Gastroesophageal sphincter (tissue), 4 donors: ENCODE results near the gene LRRC3. TPM values are rescaled to one million over a fixed set of nuclear protein-coding genes. Genes with fewer than 3 reads are reported as not detected.

Experiments
- ATAC-seq: fragments of 150-250 bp; one replicate; pipeline ENCODE4 v1.9.1; 2016; ENCODE audit warnings: mild to moderate bottlenecking, moderate library complexity
- H3K27ac ChIP-seq, 4 donors: fragments of 200-600 bp; sonication (generic) in 3 of 4; 1 replicate in 3 of 4; 2 replicates in 1 of 4; pipeline ENCODE4 v1.5.1; 2016 to 2019
- H3K27me3 ChIP-seq: fragments of 200-600 bp; sonication (generic); one replicate; pipeline ENCODE4 v1.5.1; 2019
- H3K36me3 ChIP-seq, 2 donors: fragments of 200-600 bp; sonication (generic); one replicate each; pipeline ENCODE4 v1.5.1; 2019; ENCODE audit warnings: control low read depth in 1 of 2
- H3K4me1 ChIP-seq, 3 donors: fragments of 200-600 bp; sonication (generic); 1 replicate in 2 of 3; 2 replicates in 1 of 3; pipeline ENCODE4 v1.5.1; 2016 to 2019; ENCODE audit warnings: control low read depth in 2 of 3
- H3K4me3 ChIP-seq, 2 donors: fragments of 200-600 bp; sonication (generic); one replicate each; pipeline ENCODE4 v1.5.1; 2019; ENCODE audit warnings: mild to moderate bottlenecking in 1 of 2, moderate library complexity in 1 of 2
- H3K9me3 ChIP-seq, 3 donors: fragments of 200-600 bp; sonication (generic); one replicate each; pipeline ENCODE4 v1.5.1; 2017 to 2019; ENCODE audit warnings: control low read depth in 2 of 3
- EP300 ChIP-seq: sonication (generic); formaldehyde crosslinking; IDR thresholded peaks from one replicate; pipeline ENCODE4 v1.6.1; 2017; ENCODE audit warnings: antibody characterized with exemption, mild to moderate bottlenecking
- POLR2A ChIP-seq, 2 donors: fragments of 450-650 bp; IDR thresholded peaks; one replicate each; pipeline ENCODE4 v1.6.1; 2017; ENCODE audit warnings: antibody characterized with exemption in 2 of 2, mild to moderate bottlenecking in 2 of 2, moderate library complexity in 1 of 2
- POLR2AphosphoS5 ChIP-seq: sonication (generic); formaldehyde crosslinking; IDR thresholded peaks from one replicate; pipeline ENCODE4 v1.6.1; 2017; ENCODE audit warnings: antibody characterized with exemption
- WGBS, 2 donors: methylation state at CpG; one replicate each; pipeline ENCODE4 v1.1.5; 2018; ENCODE audit warnings: low coverage in 1 of 2; 5-methylcytosine and 5-hydroxymethylcytosine counted together
- total RNA-seq, 4 donors: library from RNA; depleted of rRNA; stranded (reverse); fragments of >200 nt; gene quantifications; one replicate each; pipeline ENCODE4 v1.1.0, GENCODE V29; 2016
- TF ChIP-seq, protein P1 (sequence below), 4 experiments: fragments of 200-600 bp in 2 of 4; fragments of 450-650 bp in 2 of 4; sonication (generic) in 1 of 4; IDR thresholded peaks; one replicate each; pipeline ENCODE4 v1.5.1; 2017 to 2019; ENCODE audit warnings: antibody characterized with exemption in 4 of 4, mild to moderate bottlenecking in 2 of 4, moderate library complexity in 2 of 4

LRRC3 gene
- total RNA-seq, 4 donors from 2014 or later = 2.7 to 8.3 (median 6.7) TPM

DNA sequence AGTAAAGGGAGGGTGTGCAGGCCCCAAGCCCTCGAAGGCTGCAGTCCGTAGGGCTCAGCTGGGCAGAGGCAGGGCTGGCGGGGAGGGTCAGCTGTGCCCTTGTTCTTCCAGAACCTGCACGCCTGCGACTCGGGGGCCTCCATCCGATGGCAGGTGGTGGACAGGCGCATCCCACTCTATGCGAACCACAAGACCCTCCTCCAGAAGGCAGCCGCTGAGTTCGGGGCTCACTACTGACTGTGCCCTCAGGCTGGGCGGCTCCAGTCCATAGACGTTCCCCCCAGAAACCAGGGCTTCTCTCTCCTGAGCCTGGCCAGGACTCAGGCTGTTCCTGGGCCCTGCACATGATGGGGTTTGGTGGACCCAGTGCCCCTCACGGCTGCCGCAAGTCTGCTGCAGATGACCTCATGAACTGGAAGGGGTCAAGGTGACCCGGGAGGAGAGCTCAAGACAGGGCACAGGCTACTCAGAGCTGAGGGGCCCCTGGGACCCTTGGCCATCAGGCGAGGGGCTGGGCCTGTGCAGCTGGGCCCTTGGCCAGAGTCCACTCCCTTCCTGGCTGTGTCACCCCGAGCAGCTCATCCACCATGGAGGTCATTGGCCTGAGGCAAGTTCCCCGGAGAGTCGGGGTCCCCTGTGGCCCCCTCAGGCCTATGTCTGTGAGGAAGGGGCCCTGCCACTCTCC lies 13.6 kb upstream of the LRRC3 start:
- no peak overlapping the region for H3K27ac ChIP-seq
- H3K27me3 ChIP-seq = peaks cover 30% of the 10 kb centered on the region
- ATAC-seq = no peak
- TF ChIP-seq POLR2A (IDR thresholded peaks at IDR 0.05) (no peak), POLR2AphosphoS5 (no peak), EP300 (no peak)
- TF ChIP-seq, protein P1, sequence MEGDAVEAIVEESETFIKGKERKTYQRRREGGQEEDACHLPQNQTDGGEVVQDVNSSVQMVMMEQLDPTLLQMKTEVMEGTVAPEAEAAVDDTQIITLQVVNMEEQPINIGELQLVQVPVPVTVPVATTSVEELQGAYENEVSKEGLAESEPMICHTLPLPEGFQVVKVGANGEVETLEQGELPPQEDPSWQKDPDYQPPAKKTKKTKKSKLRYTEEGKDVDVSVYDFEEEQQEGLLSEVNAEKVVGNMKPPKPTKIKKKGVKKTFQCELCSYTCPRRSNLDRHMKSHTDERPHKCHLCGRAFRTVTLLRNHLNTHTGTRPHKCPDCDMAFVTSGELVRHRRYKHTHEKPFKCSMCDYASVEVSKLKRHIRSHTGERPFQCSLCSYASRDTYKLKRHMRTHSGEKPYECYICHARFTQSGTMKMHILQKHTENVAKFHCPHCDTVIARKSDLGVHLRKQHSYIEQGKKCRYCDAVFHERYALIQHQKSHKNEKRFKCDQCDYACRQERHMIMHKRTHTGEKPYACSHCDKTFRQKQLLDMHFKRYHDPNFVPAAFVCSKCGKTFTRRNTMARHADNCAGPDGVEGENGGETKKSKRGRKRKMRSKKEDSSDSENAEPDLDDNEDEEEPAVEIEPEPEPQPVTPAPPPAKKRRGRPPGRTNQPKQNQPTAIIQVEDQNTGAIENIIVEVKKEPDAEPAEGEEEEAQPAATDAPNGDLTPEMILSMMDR (IDR thresholded peaks at IDR 0.05) = no peak
- no CpG with 5 or more reads among the region's 20 CpGs for WGBS, 2 donors
- H3K4me1 ChIP-seq = peaks cover 0 to 22% (median 0%) of the 10 kb centered on the region in 3 donors
- no peaks in the 10 kb centered on the region for H3K36me3 ChIP-seq
- H3K4me3 ChIP-seq = no peak overlapping the region
- H3K9me3 ChIP-seq = peaks cover 0 to 5% (median 0%) of the 10 kb centered on the region in 3 donors

DNA sequence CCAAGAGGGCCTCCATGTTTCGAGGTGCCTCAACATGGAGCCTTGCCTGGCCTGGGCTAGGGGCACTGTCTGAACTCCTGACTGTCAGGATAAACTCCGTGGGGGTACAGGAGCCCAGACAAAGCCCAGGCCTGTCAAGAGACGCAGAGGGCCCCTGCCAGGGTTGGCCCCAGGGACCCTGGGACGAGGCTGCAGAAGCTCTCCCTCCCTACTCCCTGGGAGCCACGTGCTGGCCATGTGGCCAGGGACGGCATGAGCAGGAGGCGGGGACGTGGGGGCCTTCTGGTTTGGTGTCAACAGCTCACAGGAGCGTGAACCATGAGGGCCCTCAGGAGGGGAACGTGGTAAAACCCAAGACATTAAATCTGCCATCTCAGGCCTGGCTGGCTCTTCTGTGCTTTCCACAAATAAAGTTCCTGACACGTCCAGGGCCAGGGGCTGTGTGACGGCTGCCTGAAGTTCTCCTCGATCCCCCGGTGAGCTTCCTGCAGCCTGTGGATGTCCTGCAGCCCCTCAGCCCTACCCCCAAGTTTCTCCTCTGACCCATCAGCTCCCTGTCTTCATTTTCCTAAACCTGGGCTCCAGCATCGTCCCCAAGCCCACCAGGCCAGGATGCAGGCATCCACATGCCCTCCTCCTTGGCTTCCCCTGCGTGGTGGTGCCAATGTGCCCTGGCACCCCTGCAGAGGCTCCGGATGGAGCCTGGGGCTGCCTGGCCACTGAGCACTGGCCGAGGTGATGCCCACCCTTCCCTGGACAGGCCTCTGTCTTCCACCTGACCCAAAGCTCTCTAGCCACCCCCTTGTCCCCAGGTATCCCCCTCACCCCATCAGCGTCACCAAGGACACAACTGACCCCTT lies 12.8 kb upstream of the LRRC3 start:
- H3K27ac ChIP-seq = no peak overlapping the region
- H3K36me3 ChIP-seq = no peaks in the 10 kb centered on the region
- H3K27me3 ChIP-seq = peaks cover 30% of the 10 kb centered on the region
- H3K4me3 ChIP-seq = no peak overlapping the region
- TF ChIP-seq EP300 = no peak
- no peak for TF ChIP-seq POLR2AphosphoS5
- no peak for TF ChIP-seq POLR2A (IDR thresholded peaks at IDR 0.05)
- TF ChIP-seq, protein P1 (IDR thresholded peaks at IDR 0.05) = no peak
- peaks cover 0 to 5% (median 0%) of the 10 kb centered on the region in 3 donors for H3K9me3 ChIP-seq
- ATAC-seq = no peak
- H3K4me1 ChIP-seq = peaks cover 0 to 21% (median 0%) of the 10 kb centered on the region in 3 donors
- WGBS, 2 donors = 93 to 94% methylated on average over 4 to 5 of the region's 19 CpGs

DNA sequence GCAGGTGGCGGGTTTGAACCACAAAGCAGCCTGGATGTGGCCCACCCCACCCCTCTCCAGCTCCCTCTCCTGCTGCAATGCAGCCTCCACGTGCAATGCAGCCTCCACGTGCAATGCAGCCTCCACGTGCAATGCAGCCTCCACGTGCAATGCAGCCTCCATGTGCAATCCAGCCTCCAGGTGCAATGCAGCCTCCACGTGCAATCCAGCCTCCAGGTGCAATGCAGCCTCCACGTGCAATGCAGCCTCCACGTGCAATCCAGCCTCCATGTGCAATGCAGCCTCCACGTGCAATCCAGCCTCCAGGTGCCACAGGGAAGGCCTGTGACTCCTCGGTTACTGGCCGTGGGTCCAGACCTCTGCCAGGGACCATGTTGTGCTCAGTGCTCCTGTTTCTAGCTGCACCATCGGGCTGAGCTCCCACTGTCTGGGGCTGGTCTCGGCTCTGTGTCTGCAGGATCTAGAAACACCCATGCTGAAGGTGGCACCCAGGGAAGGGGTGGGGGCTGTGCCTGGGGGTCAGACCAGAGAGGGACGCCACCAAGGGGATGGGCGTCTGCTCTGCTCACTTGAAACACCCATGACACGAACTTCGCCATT lies 11.9 kb upstream of the LRRC3 start:
- Histone ChIP-seq H3K27me3 (peaks cover 35% of the 10 kb centered on the region), H3K9me3 (peaks cover 0 to 5% (median 0%) of the 10 kb centered on the region in 3 donors), H3K4me1 (peaks cover 0 to 12% (median 0%) of the 10 kb centered on the region in 3 donors), H3K36me3 (no peaks in the 10 kb centered on the region), H3K27ac (no peak overlapping the region), H3K4me3 (no peak overlapping the region)
- ATAC-seq = no peak
- 76% methylated on average over 6 of the region's 17 CpGs; no CpG with 5 or more reads in 1 of the 2 donors for WGBS, 2 donors
- TF ChIP-seq POLR2AphosphoS5 = no peak
- no peak for TF ChIP-seq EP300
- TF ChIP-seq, protein P1 (IDR thresholded peaks at IDR 0.05) = no peak
- TF ChIP-seq POLR2A (IDR thresholded peaks at IDR 0.05) = no peak

DNA sequence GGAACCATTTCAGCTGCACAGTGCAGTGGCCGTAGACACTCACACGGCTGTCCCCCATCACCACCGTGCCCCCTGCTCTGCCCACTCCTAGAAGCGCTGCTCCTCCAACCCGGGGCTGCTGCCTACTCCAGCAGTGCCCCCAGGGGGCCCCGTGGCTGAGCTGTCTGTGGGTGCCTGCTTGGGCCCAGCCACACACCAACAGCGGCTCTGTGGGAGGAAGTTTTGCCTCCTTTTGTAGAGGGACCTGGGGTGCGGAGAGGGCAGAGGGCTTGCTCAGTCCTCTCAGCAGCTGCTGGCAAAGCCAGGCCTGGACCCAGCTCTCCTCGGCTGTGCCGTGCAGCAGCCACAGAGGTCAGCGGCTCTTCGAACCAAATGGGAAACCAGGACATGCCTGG lies 11.4 kb upstream of the LRRC3 start:
- no peak for ATAC-seq
- Histone ChIP-seq H3K9me3 (peaks cover 0 to 5% (median 0%) of the 10 kb centered on the region in 3 donors), H3K4me3 (no peak overlapping the region), H3K27me3 (peaks cover 39% of the 10 kb centered on the region), H3K27ac (no peak overlapping the region), H3K4me1 (peaks cover 0 to 8% (median 0%) of the 10 kb centered on the region in 3 donors), H3K36me3 (no peaks in the 10 kb centered on the region)
- TF ChIP-seq, protein P1 (IDR thresholded peaks at IDR 0.05) = no peak
- TF ChIP-seq POLR2A (IDR thresholded peaks at IDR 0.05) (no peak), EP300 (no peak), POLR2AphosphoS5 (no peak)
- 86% methylated on average over 1 of the region's 12 CpGs; no CpG with 5 or more reads in 1 of the 2 donors for WGBS, 2 donors
